NCI-H2171 treated with DMSO at 0.1 percent for 48 hours (cell line): ENCODE measurements around the gene FAM83G.

Source experiments
- DNase-seq: peaks from one replicate; lab custom pipeline; 2025; lab: John Stamatoyannopoulos, UW

FAM83G gene

DNA sequence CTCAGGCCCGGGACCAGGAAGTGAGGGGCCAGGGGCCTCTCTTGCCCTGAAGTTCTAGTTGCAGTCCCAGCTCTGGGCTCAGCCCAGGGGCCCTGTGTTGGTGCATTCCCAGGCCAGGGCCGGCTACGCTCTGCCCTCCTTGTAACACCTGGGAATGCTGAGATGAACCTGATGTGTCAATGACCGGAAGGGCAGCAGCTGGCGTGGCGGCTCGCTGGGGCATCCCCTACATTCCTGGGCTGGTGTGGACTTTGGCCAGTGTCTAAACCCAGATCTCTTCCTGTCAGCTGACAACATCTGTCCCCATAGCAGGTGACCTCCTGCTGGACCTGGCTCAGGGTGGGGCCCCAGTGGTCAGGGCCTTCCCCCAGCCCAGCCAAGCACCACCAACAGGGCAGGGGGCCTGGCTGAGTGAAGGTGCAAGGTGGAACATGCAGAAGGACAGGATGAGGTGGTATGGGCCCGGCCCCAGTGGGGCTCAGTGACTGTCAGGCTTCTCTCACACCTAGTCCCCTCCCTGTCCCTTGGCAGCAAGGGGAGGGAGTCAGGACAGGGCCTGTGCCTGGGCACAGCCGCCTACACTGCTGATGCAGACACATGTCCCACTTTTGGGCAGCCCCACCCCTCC, 15.9 kb downstream of the FAM83G start:
- no peak for DNase-seq

DNA sequence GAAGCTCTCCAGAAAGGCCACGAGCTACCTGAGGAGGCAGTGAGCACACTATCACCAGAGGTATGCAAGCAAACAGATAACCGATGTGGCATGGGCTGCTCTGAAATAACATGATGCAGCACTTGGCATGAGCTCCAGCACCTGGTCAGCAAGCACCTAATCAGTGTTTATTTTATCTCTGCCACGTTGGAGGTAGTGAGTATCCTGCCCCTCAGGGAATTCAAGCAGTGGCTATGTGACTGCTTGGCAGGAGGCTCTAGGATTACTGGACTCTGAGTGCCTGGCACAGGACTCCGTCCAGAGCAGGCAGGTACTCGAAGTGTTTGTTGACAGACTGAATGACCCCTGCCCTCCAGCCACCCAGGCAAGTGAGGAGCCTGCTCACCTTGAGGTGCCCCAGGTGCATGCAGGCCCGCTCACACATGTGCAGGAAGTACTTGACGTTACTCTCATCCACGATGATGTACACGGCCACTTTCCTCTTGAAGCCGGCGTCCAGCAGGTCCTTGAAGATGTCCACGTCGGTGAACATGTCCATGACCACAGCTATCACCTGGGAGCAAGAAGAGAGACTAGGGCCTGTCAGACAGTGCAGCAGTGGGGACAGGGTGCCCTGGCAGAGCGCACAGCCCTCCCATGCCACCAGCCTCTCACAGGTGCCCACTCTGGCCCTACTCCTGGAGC, 16.6 kb downstream of the FAM83G start:
- no peak for DNase-seq

DNA sequence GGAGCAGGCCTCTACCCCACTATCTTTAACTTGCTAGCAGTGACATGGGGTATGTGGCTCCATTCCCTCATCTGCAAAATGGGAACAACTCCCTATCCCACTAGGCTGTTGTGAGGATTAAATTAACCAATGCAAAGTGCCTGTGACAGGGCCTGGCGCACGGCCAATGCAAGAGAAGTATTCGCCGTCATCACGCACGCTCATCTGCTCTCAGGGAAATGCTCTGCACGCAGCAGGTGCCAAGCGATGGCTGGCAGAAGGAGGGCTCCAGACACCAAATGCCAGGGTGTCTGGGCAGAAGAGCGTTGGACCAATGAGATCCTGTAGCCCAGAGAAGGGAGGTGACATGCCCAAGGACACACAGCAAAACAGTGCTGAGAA, 17.3 kb downstream of the FAM83G start:
- peak; percentile 49 for DNase-seq

GRCh38 chr17:18986541-18987229, 17.9 kb downstream of the FAM83G start:
- no peak for DNase-seq

DNA sequence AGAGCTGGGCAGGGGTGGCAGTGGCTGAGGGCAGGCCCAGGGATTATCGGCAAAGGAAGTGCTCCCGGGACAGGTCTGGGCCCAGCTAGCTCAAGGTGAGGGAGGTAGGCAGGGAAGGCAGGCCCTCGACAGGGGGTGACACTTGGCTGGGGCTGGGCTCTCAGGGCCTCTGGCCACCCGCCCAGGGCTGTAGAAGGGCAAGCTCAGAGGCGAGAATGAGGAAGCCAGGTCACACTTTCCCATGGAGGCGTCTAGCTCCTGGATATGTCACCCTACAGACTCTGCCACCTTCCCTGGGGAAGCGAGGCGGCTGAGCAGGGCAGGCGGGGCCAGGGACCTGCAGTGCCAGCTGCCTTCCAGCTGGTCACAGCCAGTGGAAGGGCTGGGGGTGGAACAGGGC, 19.1 kb downstream of the FAM83G start:
- DNase-seq, result peak; percentile 18

DNA sequence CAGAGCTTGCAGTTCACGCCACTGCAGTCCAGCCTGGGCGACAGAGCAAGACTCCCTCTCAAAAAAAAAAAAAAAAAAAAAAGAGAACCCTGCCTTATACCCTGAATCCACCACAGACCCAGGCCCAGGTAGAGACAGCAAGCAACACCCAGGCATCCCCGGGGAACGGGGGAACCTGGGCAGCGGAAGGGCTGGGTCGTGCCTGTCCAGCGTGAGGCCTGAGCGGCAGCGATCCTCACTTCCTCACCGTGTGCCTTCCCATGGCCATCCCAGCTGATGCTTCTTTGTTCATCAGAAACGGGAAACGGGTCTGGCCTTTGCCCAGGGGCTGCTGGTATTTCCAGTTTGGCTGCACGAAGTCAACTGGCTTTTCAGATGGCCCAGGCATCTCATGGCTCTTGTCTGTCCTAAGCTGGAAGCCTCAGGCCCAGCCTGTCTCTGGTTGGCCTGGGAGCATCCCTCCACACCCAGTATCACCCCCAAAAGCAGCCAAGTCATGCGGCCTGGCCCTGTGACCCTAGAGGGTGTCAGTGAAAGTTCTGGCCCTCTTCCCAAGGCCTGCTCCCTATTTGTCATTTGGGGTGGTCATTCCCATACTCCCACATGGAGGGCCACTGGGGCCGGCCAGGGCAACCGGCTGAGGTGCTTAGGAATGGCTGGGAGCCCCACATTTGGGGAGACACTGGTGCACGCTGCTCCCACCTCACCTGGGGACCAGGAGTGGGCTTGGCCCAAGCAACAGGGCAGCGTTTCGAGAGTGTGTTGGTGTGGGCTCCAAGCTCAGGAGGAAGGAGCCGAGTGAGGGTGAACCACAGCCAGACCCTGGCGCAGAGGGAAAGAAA, 20.1 kb downstream of the FAM83G start:
- DNase-seq, result no peak

GRCh38 chr17:18981642-18982424, 22.7 kb downstream of the FAM83G start:
- DNase-seq, result peak; percentile 53

DNA sequence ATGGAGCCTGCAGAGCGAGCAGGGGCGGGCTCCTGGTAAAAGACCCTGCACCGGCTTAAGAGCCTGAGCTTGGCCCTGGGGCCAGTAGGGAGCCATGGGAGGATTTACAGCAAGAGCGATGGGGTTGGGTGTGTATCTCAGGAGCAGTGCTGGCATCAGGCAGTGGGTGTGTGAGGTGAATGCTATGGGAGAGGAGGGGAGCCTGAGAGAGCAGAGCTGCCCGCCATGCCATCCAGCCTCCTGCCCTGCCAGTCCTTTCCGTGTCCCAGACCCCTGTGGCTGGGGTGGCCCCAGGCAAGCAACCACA, 23.3 kb downstream of the FAM83G start:
- DNase-seq, result no peak

- DNase-seq, result peak; percentile 41
Measured at GRCh38 chr17:18980682-18981334, 23.8 kb downstream of the FAM83G start.

DNA sequence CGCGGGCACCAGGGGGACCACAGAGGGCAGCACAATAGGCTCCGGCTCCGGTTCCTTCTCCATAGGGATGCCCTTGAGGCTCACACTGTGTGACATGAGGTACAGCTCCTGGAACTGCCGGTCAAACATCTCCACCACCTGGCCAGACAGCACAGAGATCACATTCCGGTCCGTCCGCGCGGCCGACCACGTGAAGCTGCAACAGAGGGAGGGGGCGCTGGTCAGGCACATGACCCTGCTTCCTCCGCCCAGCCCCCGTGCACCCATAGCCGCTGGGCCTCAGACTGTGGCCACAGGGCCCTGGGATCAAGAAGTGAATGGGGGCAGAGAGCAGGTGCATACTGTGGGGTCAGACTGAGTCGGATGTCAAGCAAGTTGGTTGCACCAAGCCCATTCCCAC, 25.9 kb downstream of the FAM83G start:
- no peak for DNase-seq

- DNase-seq, result no peak
Measured at GRCh38 chr17:18978050-18978449, 26.5 kb downstream of the FAM83G start.

GRCh38 chr17:18977646-18978045, 26.9 kb downstream of the FAM83G start:
- DNase-seq, result no peak

GRCh38 chr17:18977021-18977420, 27.5 kb downstream of the FAM83G start:
- DNase-seq, result no peak

DNA sequence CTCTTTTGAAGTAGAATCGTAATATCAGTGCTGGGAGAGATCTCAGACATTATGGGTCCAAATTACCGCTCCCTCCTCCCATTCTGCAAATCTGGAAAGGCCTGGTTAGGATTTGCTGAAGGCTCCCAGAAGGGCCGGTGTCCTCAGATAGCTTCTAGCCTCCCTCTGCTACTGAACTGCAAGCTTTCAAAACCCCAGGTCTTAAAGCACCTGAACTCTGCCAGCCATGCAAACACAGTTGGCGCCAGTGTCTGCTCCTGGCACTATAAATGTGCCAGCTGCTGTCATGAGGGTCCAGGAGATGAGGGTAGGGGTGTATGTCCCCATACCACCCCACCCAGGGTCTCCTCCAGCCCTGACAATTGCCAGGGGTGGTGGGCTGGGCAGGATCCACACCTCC, 28.4 kb downstream of the FAM83G start:
- DNase-seq, result no peak

DNA sequence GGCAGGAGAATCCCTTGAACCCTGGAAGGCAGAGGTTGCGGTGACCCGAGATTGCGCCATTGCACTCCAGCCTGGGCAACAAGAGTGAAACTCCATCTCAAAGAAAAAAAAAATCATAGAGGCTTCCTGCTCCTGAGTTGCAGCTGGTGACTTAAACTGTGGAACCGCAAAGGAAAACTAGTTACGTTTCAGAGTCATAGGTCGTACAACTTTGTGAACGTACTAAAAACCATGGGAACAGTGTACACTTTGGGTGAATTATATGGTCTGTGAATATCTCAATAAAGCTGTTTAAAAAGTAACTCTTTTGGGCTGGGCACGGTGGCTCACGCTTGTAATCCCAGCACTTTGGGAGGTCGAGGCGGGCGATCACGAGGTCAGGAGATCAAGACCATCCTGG, 29.0 kb downstream of the FAM83G start:
- DNase-seq, result no peak

GRCh38 chr17:18974407-18975149, 30.0 kb downstream of the FAM83G start:
- no peak for DNase-seq

- DNase-seq, result no peak
Measured at GRCh38 chr17:18971801-18972200, 32.8 kb downstream of the FAM83G start.

DNA sequence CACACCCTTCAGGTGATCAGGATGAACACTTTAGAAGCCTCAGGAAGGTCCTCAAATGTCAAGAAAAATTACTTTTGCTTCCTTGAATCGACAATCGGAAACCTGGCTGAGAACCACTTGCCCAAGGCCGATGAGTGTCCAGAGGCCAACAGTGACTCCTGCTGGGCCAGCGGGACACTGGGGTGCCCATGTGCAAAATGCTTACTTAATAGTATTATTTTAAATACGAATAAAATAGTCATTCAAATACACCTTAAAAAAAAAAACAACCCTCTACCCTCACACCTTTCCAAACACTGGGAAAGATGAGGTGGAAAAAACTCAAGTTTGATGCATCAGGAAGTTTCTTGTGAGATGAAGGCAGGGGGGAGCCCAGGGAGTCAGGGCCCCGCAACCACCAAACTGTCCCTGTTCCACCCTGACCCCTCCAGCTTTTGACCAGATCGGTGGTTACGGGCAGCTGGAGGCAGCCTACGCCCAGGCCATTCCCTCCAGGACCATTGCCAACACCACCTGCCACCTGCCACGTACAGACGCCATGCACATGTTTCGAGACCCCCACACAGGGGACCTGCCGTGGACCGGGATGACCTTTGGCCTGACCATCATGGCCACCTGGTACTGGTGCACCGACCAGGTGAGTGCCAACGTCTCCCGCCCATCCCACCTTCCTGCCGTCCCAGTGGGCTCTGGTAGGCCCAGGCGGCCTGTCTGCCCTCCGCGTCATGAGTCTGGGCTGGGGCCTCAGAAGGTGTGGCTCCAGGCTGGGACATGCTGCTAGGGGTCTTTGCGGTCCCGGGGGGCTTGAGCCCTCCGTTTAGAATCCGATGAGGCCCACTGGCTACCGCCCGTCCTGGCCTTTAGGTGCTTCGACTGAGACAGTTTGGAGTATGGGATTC, 33.7 kb downstream of the FAM83G start:
- DNase-seq, result no peak
